ENCODE measurements around the gene WDR18.

The WDR18 gene

GRCh38 chr19:944663-945241 lies 39.4 kb upstream of the WDR18 start:
- FAIRE-seq = no peak
- no peak for DNase-seq (ENCODE audit: insufficient read length, low spot score)
- TF ChIP-seq POLR2A (IDR thresholded peaks at IDR 0.05; ENCODE audit: low read depth, low read length) = no peak

- FAIRE-seq = no peak
- no peak for TF ChIP-seq POLR2A (IDR thresholded peaks at IDR 0.05; ENCODE audit: low read depth, low read length)
- no peak for DNase-seq (ENCODE audit: insufficient read length, low spot score)
These were observed 38.5 kb upstream of the WDR18 start for GRCh38 chr19:945401-946252.

- DNase-seq (ENCODE audit: insufficient read length, low spot score) (no peak), FAIRE-seq (no peak)
- TF ChIP-seq POLR2A (IDR thresholded peaks at IDR 0.05; ENCODE audit: low read depth, low read length) = no peak
These were observed 36.9 kb upstream of the WDR18 start for GRCh38 chr19:947090-947706.

GRCh38 chr19:947707-948539 lies 36.2 kb upstream of the WDR18 start:
- FAIRE-seq = no peak

GRCh38 chr19:948842-949496 lies 35.2 kb upstream of the WDR18 start:
- no peak for TF ChIP-seq POLR2A (IDR thresholded peaks at IDR 0.05; ENCODE audit: low read depth, low read length)
- no peak for FAIRE-seq
- DNase-seq (ENCODE audit: insufficient read length, low spot score) = no peak

More at GRCh38 chr19:947707-948539, 36.2 kb upstream of the WDR18 start:
- no peak for DNase-seq (ENCODE audit: insufficient read length, low spot score)
- TF ChIP-seq POLR2A (IDR thresholded peaks at IDR 0.05; ENCODE audit: low read depth, low read length) = no peak

- no peak for DNase-seq (ENCODE audit: insufficient read length, low spot score)
- FAIRE-seq = no peak
- TF ChIP-seq POLR2A (IDR thresholded peaks at IDR 0.05; ENCODE audit: low read depth, low read length) = no peak
These were observed 33.6 kb upstream of the WDR18 start for GRCh38 chr19:950352-951066.

- DNase-seq (ENCODE audit: insufficient read length, low spot score) (no peak), FAIRE-seq (no peak)
- TF ChIP-seq POLR2A (IDR thresholded peaks at IDR 0.05; ENCODE audit: low read depth, low read length) = no peak
These were observed 32.0 kb upstream of the WDR18 start for GRCh38 chr19:952049-952679.

- no peak for FAIRE-seq
- no peak for TF ChIP-seq POLR2A (IDR thresholded peaks at IDR 0.05; ENCODE audit: low read depth, low read length)
These were observed 31.3 kb upstream of the WDR18 start for GRCh38 chr19:952680-953444.

GRCh38 chr19:953445-954271 lies 30.5 kb upstream of the WDR18 start:
- DNase-seq (ENCODE audit: insufficient read length, low spot score) (no peak), FAIRE-seq (no peak)
- no peak for TF ChIP-seq POLR2A (IDR thresholded peaks at IDR 0.05; ENCODE audit: low read depth, low read length)

More at GRCh38 chr19:952680-953444, 31.3 kb upstream of the WDR18 start:
- DNase-seq (ENCODE audit: insufficient read length, low spot score) = no peak

- no peak for FAIRE-seq
- no peak for TF ChIP-seq POLR2A (IDR thresholded peaks at IDR 0.05; ENCODE audit: low read depth, low read length)
- no peak for DNase-seq (ENCODE audit: insufficient read length, low spot score)
These were observed 29.9 kb upstream of the WDR18 start for GRCh38 chr19:954272-954671.

Measured in H54 (cell line).